Lower lobe of right lung (tissue), 2 donors: ENCODE measurements around the gene MAD1L1. TPM values are rescaled to one million over a fixed set of nuclear protein-coding genes. Genes with fewer than 3 reads are reported as not detected.

Experiments used
- ATAC-seq, 2 donors: fragments of 200-7000 bp; cut with Tn5 transposase; one replicate each; pipeline ENCODE4 v1.9.1; 2020 to 2022; ENCODE audit warnings: mild to moderate bottlenecking in 2 of 2, moderate library complexity in 2 of 2
- DNase-seq: peaks from one replicate; pipeline ENCODE4 v3.0.0-alpha.2; 2020
- H3K27ac ChIP-seq: fragments of 200-600 bp; one replicate; pipeline ENCODE4 v1.8.0; 2022
- H3K27me3 ChIP-seq: fragments of 200-600 bp; one replicate; pipeline ENCODE4 v1.8.0; 2022; ENCODE audit warnings: low read depth
- H3K36me3 ChIP-seq: fragments of 200-600 bp; one replicate; pipeline ENCODE4 v1.8.0; 2022; ENCODE audit warnings: mild to moderate bottlenecking
- H3K4me1 ChIP-seq: fragments of 200-600 bp; one replicate; pipeline ENCODE4 v1.8.0; 2022
- H3K4me3 ChIP-seq: fragments of 200-600 bp; one replicate; pipeline ENCODE4 v1.8.0; 2022; ENCODE audit warnings: mild to moderate bottlenecking
- H3K9me3 ChIP-seq: fragments of 200-600 bp; one replicate; pipeline ENCODE4 v1.8.0; 2022
- intact Hi-C: fragments of 100-400 bp; cut with DNase I; formaldehyde crosslinking; loops from one replicate; pipeline ENCODE4 v1.11.0; 2022
- total RNA-seq: library from RNA; stranded (reverse); fragmentation: NEBNext Ultra II Directional; extraction: Animal tissue kit (Norgen Biotek cat#: 25700); gene quantifications from one replicate; pipeline ENCODE4 v1.2.1, GENCODE V29; 2021
- TF ChIP-seq, protein P1 (sequence below): fragments of 200-600 bp; IDR thresholded peaks from one replicate; pipeline ENCODE4 v1.8.0; 2022; ENCODE audit warnings: antibody characterized with exemption, mild to moderate bottlenecking
- donor health status: DM: no; HTN: yes; CAD: no; lungs with severe emphysema.

Gene MAD1L1
- total RNA-seq, 1 donor from 2014 or later = 44.5 TPM

DNA sequence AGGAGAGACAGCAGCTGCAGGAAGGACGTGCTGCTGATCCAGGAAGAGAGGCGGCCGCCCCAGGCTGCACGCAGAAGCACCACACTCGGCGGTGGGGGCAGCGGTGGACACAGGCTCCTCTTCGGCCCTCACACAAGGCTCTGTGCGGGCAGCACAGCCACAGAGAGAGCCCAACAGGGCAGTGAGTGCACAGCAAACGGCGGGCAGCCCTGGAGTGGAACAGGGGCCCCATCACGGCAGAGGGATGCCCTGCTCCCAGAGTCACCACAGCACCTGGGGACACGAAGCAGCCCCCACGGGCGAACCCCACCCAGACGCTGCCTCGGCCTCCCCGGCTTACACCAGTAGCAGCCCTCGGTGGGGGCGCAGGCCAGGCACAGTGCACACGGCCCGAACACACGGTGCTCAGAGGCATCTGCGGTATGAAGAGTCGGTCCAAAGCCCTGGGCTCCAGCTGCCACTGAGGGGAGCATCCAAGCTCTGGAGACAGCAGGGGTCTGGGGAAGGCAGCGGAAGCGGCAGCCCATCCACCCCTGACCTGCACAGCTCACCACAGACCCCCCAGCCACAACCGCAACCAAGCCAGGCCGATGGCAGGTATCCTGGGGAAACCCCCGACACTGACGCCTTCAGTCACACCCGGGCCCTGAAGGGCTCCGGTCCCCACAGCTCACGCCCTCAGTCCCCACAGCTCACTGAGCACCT is 26.1 kb upstream of the MAD1L1 start:
- TF ChIP-seq, protein P1, sequence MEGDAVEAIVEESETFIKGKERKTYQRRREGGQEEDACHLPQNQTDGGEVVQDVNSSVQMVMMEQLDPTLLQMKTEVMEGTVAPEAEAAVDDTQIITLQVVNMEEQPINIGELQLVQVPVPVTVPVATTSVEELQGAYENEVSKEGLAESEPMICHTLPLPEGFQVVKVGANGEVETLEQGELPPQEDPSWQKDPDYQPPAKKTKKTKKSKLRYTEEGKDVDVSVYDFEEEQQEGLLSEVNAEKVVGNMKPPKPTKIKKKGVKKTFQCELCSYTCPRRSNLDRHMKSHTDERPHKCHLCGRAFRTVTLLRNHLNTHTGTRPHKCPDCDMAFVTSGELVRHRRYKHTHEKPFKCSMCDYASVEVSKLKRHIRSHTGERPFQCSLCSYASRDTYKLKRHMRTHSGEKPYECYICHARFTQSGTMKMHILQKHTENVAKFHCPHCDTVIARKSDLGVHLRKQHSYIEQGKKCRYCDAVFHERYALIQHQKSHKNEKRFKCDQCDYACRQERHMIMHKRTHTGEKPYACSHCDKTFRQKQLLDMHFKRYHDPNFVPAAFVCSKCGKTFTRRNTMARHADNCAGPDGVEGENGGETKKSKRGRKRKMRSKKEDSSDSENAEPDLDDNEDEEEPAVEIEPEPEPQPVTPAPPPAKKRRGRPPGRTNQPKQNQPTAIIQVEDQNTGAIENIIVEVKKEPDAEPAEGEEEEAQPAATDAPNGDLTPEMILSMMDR = no peak
- ATAC-seq (no peak), DNase-seq (peak; percentile 44)
- Histone ChIP-seq H3K36me3 (peaks cover 49% of the 10 kb centered on the region), H3K4me1 (no peaks in the 10 kb centered on the region), H3K27ac (no peak overlapping the region), H3K9me3 (no peaks in the 10 kb centered on the region), H3K27me3 (no peaks in the 10 kb centered on the region), H3K4me3 (no peak overlapping the region)
- intact Hi-C loops = no loop called here

DNA sequence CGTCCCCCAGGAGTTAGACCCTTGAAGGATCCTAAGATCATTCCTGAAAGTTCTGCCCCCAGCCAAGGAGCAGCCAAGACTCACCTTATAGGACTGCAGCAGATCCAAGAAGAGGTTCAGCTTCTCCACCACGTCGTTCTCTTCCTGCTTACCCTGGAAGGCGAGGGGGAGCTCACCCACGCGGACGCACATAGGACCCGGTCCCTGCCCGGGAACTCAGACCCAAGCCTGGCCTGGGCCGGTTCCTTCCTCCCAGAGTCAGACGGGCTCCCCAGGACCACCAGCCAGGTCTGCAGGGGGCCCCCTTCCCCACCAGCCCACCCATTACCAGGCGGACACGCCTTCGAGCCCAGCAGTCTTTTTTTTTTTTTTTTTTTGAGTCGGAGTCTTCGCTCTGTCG is 24.9 kb upstream of the MAD1L1 start:
- no peaks in the 10 kb centered on the region for H3K4me1 ChIP-seq
- TF ChIP-seq, protein P1 = no peak
- no peaks in the 10 kb centered on the region for H3K27me3 ChIP-seq
- H3K27ac ChIP-seq = no peak overlapping the region
- no peaks in the 10 kb centered on the region for H3K9me3 ChIP-seq
- intact Hi-C loops = no loop called here
- H3K4me3 ChIP-seq = no peak overlapping the region
- ATAC-seq (no peak), DNase-seq (no peak)
- peaks cover 40% of the 10 kb centered on the region for H3K36me3 ChIP-seq

DNA sequence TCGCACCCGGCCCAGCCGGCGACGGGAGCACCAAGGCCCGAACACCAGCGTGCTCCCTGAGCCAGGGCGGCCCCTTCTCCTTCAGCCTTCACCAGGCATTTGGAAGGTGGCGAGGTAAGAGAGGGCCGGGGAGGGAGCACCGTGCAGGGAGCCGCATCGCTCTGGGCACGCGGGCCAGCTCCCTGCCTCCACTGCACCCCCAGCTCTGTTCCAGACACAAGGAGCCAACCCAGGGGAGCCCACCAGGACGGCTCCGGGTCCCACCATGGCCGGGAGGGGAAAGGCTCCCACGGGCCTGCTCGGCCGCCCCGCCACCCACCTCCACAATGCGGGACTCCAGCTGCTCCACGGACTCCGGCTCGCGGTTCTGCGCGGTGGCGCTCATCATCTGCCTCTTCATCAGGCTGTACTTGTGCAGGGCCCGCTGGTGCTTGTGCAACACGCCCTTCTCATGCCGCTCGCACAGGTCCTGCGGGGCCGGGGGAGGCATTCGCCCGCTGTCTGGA is 24.4 kb upstream of the MAD1L1 start:
- no peaks in the 10 kb centered on the region for H3K4me1 ChIP-seq
- H3K9me3 ChIP-seq = no peaks in the 10 kb centered on the region
- H3K27ac ChIP-seq = no peak overlapping the region
- H3K36me3 ChIP-seq = peaks cover 39% of the 10 kb centered on the region
- H3K4me3 ChIP-seq = no peak overlapping the region
- no peak for ATAC-seq
- intact Hi-C loops = no loop called here
- TF ChIP-seq, protein P1 = no peak
- H3K27me3 ChIP-seq = no peaks in the 10 kb centered on the region
- DNase-seq = no peak

DNA sequence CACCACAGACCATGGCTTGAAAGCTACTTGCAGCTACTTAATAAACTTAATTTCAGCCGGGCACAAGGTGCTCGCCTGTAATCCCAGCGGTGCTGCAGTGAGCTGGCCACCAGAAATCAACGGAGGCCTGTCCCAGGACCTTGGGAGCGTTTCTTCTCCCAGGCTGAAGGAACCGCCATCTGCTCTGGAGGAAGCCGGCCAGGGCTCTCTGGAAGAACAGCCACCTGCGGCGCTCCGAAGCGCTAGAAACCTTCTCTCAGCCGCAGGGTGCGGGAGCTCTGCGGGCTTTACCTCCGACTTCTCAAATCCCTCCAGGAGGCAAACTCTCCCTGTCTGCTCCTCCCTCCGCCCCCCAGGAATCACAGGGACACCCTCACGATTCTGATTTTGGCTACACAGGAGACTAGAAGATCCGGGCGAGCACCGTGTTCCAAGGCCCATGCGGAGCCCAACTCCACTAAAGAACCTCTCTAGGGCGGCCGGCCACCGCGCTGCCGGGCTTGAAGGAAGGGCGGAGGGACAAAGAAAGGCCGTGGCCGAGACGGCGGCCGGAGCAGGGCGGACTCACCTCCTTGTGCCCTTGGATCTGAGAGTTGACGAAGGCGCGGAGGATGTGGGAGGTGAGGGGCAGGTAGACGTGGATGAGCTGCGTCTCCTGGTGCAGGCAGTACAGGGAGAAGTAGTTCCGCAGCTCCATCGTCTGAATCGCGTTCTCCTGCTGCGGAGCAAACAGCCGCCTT is 23.7 kb upstream of the MAD1L1 start:
- no peaks in the 10 kb centered on the region for H3K9me3 ChIP-seq
- no peak for ATAC-seq
- TF ChIP-seq, protein P1 = no peak
- H3K36me3 ChIP-seq = peaks cover 39% of the 10 kb centered on the region
- no peak for DNase-seq
- H3K4me1 ChIP-seq = no peaks in the 10 kb centered on the region
- H3K27me3 ChIP-seq = no peaks in the 10 kb centered on the region
- intact Hi-C loops = no loop called here
- H3K27ac ChIP-seq = no peak overlapping the region
- H3K4me3 ChIP-seq = no peak overlapping the region

DNA sequence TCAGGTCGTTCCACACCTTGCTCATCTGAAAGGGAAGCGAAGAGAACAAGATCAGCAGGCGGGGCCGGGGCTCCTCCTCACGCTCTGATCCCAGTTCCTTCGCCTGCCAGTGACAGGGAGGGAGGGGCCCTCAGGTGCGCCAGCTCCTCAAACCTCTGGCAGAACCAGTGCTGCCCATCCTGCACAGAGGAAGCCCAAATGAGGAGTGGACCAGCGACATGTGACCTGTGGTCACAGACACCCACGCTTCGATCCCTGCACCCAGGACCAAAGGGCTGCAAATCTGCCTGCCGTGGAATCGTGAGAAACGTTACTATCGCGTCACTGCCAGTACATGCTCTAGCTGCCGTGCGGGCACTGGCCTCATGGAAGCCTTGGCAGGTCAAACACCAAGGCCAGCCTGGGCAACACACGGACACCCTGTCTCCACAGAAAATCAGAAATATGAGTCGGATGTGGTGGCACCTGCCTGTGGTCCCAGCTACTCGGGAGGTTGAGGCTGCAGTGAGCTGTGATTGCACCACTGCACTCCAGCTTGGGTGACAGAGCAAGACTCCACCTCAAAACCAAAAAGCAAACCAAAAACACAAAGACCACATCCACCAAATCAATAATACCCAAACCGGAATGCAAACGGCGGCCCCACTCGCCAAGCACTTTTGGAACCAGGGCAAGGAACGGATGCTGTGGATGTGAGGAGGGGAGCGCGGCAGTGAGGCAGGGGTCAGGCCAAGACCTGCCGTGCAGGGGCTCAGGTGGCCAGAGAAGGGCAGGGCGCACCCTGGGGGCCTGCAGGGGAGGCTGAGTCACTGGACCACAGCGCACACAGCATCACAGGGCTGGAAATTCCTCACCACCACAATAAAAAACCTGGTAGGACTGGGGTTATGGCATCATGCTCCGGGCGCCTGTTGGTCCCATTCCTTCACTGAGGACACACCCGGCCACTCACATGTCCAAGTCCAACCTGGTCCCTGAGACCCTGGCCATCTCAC is 22.7 kb upstream of the MAD1L1 start:
- Histone ChIP-seq H3K9me3 (no peaks in the 10 kb centered on the region), H3K36me3 (peaks cover 39% of the 10 kb centered on the region), H3K4me1 (no peaks in the 10 kb centered on the region), H3K4me3 (no peak overlapping the region), H3K27me3 (no peaks in the 10 kb centered on the region), H3K27ac (no peak overlapping the region)
- TF ChIP-seq, protein P1 = no peak
- intact Hi-C loops = no loop called here
- ATAC-seq = no peak
- DNase-seq = no peak
